Keratinocyte (primary cell): ENCODE measurements around the gene UPK1B.

ENCODE experiments used
- CTCF ChIP-seq, 3 experiments: IDR thresholded peaks in 1 of 3; conservative IDR thresholded peaks in 1 of 3; optimal IDR thresholded peaks in 1 of 3; 2 replicates in 2 of 3; 3 replicates in 1 of 3; pipeline versions ENCODE3 to v1.5.1; 2011; ENCODE audit warnings: low read length in 3 of 3, mild to moderate bottlenecking in 3 of 3, moderate library complexity in 2 of 3, control low read depth in 1 of 3, inconsistent platforms in 1 of 3; ENCODE audit not compliant: insufficient read depth in 2 of 3; ENCODE audit errors: extremely low read depth in 1 of 3
- EZH2 ChIP-seq: IDR thresholded peaks from one replicate; pipeline ENCODE4 v1.6.1; 2012; ENCODE audit warnings: inconsistent platforms, mild to moderate bottlenecking, low read length, moderate library complexity

GRCh38 chr3:119145500-119146167 lies 27.8 kb upstream of the UPK1B start, which contains the start of gene TEX55:
- TF ChIP-seq CTCF (optimal IDR thresholded peaks at IDR 0.05 in 1 of 3, IDR thresholded peaks at IDR 0.05 in 1 of 3, conservative IDR thresholded peaks at IDR 0.05 in 1 of 3; ENCODE audit: extremely low read depth in 1 of 3, insufficient read depth in 2 of 3, low read length in 3 of 3): peak; percentile 68 to 82 (median 68)
- no peak for TF ChIP-seq EZH2
